NCI-H526 treated with DMSO at 0.1 percent for 48 hours (cell line): Measurements from ENCODE around the gene TANK.
"Not testable (repeated sequence)": the region's sequence is repeated elsewhere in the genome, so short reads cannot be mapped to it uniquely, and the experiment has no call there.

Experiments used
- DNase-seq: peaks from one replicate; lab custom pipeline; 2025; lab: John Stamatoyannopoulos, UW

The TANK gene

DNA sequence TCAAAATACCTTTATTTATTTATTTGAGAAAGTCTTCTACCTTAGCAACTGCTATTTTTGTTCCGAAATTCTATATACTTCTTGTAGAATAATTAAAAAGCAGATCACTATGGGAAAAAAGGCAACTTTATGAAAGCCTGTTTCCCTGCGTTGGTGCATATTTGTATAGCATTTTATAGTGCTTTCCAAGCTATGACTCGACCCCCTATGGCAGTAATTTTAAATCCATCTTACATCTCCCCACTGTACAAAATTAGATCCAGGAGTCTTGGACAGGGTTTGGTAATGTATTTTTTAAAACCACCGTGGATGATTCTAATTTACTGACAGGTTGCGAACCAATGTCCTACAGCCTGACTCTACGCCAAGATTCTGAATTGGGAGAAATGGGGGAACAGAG, 10.1 kb downstream of the TANK start:
- no peak for DNase-seq

DNA sequence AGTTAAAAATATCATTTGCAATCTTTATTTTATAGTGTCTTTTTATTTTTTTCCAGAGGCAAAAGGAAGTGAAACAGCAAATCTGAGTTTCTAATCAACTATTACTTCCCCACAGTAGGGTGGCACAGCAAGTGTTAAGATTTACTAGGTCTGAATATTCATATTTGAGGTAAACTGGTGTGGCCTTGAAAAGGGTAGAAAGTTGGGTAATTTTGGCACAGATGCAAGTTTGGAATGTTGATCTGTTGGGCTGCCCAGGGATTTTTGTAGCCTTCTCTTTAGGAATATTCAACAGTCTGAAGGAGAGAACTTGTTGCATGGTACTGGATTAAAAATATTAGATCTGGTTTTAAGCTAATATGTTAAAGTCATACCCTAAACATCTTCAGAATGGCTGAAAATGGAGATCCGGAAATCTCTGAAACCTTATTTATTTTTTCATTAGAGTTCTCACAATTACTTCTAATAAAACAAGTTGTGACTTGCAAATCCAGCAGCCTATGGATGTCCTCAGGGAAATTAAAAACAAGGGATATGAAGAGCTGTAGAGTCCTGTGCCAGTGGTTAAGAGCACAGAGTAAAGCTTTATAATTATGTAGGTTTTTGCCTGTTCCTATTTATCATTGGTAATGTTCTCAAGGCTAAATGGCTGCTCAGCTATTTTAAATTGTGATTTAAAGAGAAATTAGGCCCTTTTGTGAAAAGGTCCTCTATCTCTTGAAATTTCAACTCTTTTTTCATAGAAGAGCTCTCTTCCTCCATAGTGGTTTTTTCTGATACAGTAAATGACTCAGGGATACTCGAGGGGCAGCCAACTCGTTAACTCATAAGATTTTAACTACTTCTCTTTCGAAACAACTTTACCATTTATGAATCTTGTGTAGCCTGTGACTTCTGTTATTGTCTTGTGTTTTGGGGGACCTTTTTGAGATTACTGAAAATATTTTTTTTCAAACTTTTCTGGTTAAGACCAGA, 11.0 kb downstream of the TANK start:
- DNase-seq = no peak

DNA sequence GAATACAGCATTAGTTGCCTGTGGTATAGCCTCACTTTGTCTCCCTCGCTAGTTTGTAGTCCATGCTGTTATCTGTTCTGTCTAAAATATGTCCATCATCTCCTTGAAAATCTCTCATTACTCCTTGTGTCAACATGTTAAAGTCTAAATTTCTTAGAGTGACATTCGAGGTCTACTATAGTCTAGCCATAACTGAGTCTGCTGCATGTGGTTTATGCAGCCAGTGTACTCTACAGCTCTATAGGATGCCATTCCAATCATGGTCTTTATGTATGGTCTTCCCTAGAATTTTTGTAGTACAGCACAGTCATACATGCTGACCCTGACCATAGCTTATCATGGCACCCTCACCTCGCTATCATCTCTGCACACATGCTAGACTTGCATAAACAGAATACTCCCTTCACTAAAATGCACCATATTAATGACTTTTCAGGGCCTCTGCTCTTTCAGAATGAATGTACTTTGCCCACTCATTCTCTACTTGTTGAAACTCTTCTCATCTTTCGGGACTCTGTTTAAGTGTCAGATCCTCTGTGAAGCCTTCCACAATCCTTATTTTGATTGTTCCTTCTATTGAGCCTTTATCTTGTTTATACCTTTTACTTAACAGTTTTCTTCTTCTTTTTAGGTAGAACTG, 12.8 kb downstream of the TANK start:
- DNase-seq = no peak

DNA sequence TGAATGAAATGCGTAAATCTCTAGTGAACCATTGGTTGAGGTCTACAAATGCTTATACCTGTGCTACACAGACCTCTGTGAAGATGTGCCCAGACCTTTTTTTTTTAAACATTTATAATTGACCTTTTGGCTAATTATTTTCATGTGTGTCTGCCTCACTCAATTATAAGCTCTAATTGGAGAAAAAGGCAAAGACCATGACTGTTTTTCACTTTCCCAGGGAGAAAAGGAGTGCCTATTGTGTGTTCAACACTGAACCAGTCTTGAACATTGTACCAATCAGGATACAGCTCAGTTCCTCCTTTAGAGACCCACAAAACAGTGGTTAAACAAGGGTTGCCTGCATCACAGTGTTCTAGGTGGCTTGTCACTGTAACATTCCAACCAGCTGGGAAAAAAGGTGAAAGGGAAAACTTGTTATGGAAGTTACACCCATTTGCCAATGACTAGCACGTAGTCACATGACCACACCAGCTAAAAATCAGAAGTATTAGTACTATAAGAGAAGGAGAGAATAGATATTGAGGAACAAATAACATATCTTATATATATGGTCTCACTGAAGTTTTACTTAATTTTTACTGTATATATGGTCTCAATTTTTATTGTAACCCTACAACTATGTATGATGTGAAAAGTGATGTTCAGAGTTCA, 13.4 kb downstream of the TANK start:
- DNase-seq = no peak

DNA sequence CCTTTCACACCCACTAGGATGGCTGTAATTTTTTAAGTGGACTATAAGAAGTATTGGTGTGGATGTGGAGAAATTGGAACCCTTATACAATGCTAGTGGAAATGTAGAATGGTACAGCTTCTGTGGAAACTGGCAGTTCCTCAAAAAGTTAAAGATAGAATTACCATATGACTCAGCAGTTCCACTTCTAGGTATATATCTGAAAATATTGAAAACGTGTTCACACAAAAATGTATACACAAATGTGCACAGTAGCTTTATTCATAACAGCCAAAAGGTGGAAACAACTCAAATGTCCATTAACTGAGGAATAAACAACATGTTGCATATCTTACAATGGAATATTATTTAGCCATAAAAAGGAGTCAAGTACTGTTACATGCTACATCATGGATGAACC, 17.7 kb downstream of the TANK start:
- no peak for DNase-seq

DNA sequence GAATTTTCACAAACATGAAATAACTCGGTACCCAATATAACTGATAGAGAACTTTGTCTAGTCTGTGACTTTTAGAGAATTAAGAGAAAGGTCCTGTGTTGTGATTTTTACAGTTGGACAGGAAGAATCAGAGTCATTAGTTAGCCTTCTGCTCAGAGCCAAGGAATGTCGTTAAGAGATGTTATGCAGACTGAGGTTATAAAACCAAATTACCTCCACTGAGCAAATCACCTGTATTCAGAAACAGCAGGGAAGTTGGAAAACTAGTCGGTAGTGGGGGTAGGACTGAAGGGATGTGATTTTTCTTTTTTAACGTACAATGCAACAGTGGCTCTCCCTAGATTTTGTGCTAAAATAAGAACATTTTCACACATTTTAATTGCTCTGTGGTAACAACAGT, 18.5 kb downstream of the TANK start:
- DNase-seq = no peak

DNA sequence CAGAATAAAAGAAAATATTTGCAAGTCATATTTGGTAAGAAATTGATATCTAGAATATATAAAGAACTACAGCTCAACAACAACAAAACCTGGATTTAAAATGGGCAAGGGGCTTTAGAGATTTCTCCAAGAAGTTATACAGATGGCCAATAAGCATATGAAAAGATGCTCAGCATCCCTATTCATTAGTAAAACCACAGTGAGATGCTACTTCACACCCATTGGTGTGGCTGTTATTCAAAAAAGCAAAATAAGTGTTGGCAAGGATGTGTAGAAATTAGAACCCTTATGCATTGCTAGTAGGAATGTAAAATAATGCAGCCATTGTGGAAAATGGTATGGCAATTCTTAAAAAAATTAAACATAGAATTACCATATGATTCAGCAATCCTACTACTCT, 29.8 kb downstream of the TANK start:
- no peak for DNase-seq

DNA sequence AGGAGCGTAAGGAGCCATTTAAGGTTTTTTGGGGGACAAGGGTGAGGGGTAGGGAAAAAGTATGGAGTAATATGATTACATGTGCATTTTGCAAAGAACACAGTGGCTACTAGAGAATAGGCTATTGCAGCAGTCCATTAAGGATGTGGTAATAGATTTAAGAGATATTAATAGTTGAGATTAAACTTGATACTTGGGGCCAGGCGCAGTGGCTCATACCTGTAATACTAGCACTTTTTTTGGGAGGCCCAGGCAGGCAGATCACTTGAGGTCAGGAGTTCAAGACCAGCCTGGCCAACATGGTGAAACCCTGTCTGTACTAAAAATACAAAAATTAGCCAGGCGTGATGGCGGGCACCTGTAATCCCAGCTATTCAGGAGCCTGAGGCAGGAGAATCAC, 35.4 kb downstream of the TANK start:
- not testable (repeated sequence) for DNase-seq

DNA sequence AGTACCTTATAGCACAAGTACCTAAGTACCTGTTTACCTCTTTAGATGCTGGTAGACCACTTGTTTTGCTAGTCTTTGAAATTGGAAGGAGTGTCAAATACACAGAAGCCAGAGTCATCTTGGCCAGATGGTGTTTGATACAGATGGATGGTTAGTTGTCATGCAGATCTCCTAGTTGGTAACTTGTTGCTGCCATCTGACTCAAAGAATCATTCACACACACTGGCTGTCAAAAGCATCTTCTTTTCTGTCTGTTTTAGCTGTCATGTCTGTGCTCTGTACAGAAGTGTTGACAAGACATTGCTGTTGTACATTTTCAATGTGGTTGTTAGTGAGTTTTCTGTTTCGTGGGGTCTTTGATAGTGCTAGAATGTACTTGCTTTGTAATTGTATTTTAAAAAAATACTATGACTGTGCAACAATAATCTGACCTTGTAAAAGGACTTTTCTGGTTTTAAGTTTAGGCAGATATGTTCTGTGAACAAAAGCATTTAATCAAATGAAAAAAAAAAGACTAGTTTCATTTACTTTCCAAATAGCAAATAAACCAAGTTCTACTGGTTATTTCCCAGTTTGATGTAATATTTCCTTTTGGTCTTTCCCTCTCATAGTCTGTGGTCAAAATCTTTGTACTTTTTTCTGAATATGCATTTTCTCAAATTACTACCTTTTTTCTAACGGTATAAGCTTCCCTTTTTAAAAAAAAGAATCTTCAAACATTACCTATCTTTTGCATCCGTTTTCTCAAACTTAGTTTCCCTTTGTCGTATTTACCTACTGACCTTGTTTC, 39.9 kb downstream of the TANK start:
- no peak for DNase-seq

DNA sequence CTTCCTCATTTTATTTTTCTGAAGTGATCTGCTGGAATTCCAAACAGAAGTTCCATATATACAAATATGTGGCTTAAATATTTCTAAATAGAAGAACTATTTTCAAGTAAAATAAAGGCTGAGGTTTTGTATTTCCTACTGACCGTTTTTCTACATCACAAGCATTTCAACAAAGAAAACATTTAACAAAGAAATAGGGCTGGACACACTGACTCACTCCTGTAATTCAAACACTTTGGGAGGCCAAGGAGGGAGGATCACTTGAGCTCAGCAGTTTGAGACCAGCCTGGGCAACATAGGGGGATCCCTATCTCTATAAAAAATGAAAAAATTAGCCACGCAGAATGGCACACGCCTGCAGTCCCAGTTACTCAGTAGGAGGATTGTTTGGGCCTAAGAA, 44.6 kb downstream of the TANK start:
- no peak for DNase-seq

DNA sequence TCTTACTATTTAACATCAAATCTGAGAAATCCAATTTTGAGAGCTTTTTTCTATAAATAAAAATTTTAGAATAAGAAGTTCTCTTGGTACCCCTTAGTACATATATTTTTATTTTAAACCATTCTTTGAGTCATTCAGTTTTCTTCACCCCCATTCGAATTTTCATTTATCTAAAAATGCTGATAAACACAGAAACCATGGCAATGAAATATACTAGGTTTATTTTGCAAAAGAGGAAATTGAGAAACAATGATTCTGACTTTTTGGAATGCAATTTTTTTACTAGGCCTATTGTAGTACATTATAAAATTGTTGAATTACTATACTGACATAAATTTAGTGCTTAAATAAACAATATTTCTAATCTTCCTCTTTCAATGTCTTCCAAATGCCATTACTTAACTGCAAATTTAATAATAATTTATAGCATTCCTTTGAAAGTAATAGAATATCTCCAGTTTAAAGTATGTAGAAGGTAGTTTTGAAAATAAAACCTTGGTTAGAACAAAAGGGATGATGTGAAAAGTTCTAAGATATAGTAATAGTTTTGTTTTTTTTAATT, 46.3 kb downstream of the TANK start:
- no peak for DNase-seq

DNA sequence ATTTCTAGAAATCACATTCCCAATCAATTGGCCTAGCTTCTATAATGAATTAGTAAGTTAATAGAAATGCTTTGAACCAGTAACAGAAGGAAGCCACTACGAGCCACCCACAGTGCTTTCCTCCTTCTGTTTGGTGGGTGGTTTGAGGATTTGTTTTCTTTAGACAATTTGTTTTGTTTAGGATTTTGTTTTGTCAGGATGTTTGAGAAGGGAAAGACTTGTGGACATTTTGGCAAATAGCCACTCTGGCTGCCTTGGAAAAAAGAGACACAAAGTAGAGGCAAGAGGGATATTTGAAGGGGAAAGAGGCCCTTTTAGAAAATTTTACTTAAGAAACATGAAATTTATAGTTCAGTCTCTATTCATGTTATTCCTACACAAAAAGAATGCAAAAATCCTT, 47.7 kb downstream of the TANK start:
- DNase-seq = no peak

DNA sequence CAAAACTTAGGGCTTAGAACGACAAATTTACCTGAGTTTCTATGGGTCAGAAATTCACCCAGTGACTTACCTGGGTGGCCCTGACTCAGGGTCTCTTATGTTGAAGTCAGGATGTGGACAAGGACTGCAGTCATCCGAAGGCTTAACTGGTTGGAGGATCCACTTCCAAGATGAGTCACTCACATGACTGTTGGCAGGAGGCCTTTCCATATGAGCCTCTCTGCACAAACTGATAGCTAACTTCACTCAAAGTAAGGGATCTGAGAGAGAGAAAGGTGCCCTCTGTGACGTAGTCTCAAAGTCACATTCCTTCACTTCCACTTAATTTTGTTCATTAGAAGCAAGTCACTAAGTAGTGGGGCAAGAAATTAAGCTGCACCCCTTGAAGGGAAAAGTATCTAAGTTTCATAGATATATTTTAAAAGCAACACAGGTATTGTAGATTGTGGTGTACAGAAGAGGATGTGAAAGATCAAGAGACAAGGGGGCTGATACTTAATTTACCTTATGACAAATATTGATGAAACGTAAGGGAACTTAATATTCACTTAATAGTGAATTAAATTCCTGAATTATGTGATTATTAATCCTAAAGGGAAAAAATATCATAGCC, 48.4 kb downstream of the TANK start:
- no peak for DNase-seq

DNA sequence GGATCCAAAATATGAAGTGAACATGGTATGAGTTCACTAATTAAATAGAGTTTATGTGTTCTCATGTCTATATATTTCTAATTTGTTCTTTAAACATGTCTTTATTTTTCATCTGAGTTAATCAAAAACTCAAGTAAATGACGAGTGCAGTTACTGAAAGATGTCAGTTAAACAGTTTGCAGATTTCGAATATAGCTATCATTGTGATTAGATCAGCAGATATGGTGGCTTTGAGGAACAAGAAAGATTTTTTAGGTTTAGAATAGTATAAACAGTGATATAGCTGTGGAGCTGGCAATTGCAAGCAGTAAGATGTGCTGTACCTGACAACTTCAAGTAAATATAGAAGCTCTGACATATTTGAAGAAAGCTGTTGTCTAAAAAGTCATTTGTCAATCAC, 49.7 kb downstream of the TANK start:
- no peak for DNase-seq

DNA sequence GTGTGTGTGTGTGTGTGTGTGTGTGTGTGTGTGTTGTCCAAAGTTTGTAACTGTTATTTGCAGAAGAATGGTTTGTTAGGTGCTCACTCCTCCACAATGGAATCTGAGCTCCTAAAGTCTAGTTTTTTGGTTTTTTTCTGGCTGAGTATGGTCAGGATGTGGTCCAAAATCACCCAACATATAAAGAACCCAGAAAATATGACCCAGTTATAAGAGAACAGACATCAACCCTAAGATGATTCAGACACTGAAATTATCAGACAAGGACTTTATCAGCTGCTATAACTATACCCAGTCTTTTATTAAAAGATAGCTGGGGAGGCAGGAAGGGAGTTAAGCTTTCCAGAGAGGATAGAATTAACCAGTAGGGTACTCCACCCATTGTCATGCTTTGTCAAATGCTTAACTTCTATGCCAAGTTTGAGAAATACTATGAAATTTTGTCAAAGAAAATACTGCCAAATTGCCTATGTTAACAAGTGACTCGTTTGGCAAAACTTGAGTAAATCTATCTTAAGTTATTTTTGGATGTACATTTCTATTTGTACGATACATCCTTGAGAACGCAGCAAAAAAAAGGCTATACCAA, 57.5 kb downstream of the TANK start:
- no peak for DNase-seq

DNA sequence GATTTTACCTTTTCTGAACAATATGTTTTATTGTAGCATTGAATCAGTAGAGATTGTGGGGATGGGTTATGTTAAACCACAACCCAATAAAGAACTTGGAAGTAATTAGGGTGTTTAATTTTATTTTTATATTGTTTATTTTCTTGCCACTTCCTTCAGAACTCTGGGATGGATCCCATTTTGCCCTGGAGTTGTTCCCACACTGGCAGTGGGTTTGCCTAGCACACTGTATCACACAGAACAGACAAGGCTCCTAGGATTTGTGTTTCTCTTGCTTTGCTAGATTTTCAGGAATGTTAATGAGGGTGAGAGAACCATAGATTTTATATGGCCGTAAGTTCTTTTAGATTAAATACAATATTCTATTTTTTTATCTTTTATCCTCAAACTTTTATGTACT, 59.0 kb downstream of the TANK start:
- no peak for DNase-seq

DNA sequence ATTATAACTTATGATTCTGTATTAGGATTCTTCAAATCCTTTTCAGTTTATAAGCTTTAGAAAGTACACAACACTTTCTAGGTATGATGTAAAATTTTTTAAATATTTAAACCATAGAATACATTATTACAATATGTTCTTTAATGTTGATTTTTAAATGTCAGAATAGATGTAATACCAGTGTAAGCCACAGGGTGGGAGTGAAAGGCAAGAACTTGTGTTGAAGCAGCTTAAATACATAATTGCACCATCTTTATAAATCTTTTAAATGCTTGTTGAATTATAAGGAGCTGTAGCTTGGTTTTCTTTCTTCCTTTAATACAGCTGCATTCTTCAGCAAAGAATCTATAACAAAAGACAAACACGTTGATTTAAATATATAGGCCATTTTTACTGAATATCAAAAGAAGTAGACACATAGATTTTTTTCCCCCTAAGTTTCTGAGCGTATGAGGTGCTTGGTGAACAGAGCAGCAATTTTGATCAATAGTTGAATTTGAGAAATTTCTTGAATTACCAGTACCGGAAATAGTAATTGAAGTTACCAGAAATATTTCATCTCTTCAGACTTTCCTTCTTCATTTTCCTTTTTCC, 63.0 kb downstream of the TANK start:
- peak; percentile 29 for DNase-seq

DNA sequence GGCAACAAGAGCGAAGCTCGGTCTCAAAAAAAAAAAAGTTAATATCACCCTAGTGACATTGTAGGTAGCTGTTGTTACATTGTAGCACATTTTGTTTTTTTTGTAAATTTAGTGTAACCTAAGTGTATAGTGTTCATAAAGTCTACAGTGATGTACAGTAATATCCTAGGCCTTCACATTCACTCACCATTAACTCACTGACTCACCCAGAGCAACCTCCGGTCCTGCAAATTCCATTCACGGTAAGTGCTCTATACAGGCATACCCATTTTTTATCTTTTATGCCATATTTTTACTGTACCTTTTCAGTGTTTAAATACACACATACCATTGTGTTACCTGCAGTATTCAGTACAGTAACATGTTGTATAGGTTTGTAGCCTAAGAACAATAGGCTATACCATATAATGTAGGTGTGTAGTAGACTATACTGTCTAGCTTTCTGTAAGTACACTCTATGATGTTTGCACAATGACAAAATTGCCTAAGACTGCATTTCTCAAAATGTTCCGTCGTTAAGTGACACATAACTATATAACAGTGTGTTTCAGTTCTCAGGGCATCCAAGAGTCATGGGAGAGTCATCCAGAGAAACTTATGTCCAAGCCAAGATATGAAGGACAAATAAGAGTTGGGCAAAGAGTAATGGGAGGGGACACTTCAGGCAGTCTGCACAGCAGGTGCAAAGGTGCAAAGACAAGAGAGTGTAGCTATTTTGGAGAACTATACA, 68.4 kb downstream of the TANK start:
- DNase-seq = no peak

DNA sequence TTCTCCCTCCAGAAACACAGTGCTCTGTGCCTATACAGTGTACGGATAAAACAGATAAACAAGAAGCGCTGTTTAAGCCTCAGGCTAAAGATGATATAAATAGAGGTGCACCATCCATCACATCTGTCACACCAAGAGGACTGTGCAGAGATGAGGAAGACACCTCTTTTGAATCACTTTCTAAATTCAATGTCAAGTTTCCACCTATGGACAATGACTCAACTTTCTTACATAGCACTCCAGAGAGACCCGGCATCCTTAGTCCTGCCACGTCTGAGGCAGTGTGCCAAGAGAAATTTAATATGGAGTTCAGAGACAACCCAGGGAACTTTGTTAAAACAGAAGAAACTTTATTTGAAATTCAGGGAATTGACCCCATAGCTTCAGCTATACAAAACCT, 70.7 kb downstream of the TANK start:
- no peak for DNase-seq

DNA sequence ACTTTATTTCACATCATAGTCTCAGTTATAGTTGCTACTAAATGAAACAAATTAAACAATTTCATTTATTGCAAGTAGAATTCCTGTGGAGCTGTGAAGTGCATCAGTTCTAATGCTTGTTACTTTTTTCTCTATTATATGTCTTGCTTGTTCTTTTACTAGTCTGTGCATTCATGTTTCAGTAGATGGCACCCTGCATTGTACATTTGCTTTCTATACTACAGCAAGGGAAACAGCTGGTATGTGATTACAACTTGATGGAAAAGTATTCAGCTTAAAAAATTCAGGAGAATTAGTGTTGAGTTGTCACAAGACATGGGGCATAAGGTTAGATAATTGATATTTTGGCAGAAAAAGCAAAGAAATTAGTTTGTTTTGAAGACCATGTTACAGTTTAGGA, 72.3 kb downstream of the TANK start:
- DNase-seq = no peak
